Gastroesophageal sphincter (tissue), 4 donors: ENCODE measurements around the gene NR2E1. TPM values are rescaled to one million over a fixed set of nuclear protein-coding genes. Genes with fewer than 3 reads are reported as not detected.

Experiments used
- ATAC-seq: fragments of 150-250 bp; one replicate; pipeline ENCODE4 v1.9.1; 2016; ENCODE audit warnings: mild to moderate bottlenecking, moderate library complexity
- H3K27ac ChIP-seq, 4 donors: fragments of 200-600 bp; sonication (generic) in 3 of 4; 1 replicate in 3 of 4; 2 replicates in 1 of 4; pipeline ENCODE4 v1.5.1; 2016 to 2019
- H3K27me3 ChIP-seq: fragments of 200-600 bp; sonication (generic); one replicate; pipeline ENCODE4 v1.5.1; 2019
- H3K36me3 ChIP-seq, 2 donors: fragments of 200-600 bp; sonication (generic); one replicate each; pipeline ENCODE4 v1.5.1; 2019; ENCODE audit warnings: control low read depth in 1 of 2
- H3K4me1 ChIP-seq, 3 donors: fragments of 200-600 bp; sonication (generic); 1 replicate in 2 of 3; 2 replicates in 1 of 3; pipeline ENCODE4 v1.5.1; 2016 to 2019; ENCODE audit warnings: control low read depth in 2 of 3
- H3K4me3 ChIP-seq, 2 donors: fragments of 200-600 bp; sonication (generic); one replicate each; pipeline ENCODE4 v1.5.1; 2019; ENCODE audit warnings: mild to moderate bottlenecking in 1 of 2, moderate library complexity in 1 of 2
- H3K9me3 ChIP-seq, 3 donors: fragments of 200-600 bp; sonication (generic); one replicate each; pipeline ENCODE4 v1.5.1; 2017 to 2019; ENCODE audit warnings: control low read depth in 2 of 3
- EP300 ChIP-seq: sonication (generic); formaldehyde crosslinking; IDR thresholded peaks from one replicate; pipeline ENCODE4 v1.6.1; 2017; ENCODE audit warnings: antibody characterized with exemption, mild to moderate bottlenecking
- POLR2A ChIP-seq, 2 donors: fragments of 450-650 bp; IDR thresholded peaks; one replicate each; pipeline ENCODE4 v1.6.1; 2017; ENCODE audit warnings: antibody characterized with exemption in 2 of 2, mild to moderate bottlenecking in 2 of 2, moderate library complexity in 1 of 2
- POLR2AphosphoS5 ChIP-seq: sonication (generic); formaldehyde crosslinking; IDR thresholded peaks from one replicate; pipeline ENCODE4 v1.6.1; 2017; ENCODE audit warnings: antibody characterized with exemption
- WGBS, 2 donors: methylation state at CpG; one replicate each; pipeline ENCODE4 v1.1.5; 2018; ENCODE audit warnings: low coverage in 1 of 2; 5-methylcytosine and 5-hydroxymethylcytosine counted together
- total RNA-seq, 4 donors: library from RNA; depleted of rRNA; stranded (reverse); fragments of >200 nt; gene quantifications; one replicate each; pipeline ENCODE4 v1.1.0, GENCODE V29; 2016
- TF ChIP-seq, protein P1 (sequence below), 4 experiments: fragments of 200-600 bp in 2 of 4; fragments of 450-650 bp in 2 of 4; sonication (generic) in 1 of 4; IDR thresholded peaks; one replicate each; pipeline ENCODE4 v1.5.1; 2017 to 2019; ENCODE audit warnings: antibody characterized with exemption in 4 of 4, mild to moderate bottlenecking in 2 of 4, moderate library complexity in 2 of 4

Gene NR2E1
- total RNA-seq, 4 donors from 2014 or later = not detected

DNA sequence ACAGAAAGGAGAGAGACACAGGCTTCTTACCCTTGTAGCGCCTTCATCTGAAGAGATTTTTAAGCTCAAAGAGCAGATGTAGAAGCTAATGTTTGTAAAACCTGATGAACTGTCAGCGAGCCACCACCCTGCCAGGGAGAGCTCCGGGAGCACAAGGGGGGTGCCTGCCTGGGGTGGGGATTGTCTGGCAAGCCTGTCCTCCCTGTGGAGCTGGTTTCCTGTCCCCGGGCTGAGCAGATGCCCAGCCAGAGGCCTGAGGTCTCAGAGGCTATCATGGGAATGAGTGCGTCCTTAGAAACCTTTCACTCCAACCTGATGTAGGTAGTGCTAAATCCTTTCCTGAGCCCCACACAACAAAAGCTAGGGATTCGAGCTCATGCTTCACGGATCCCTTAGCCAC is 41.9 kb upstream of the NR2E1 start:
- H3K9me3 ChIP-seq = peaks cover 0 to 8% (median 0%) of the 10 kb centered on the region in 3 donors
- no peak overlapping the region for H3K4me3 ChIP-seq
- H3K27me3 ChIP-seq = peaks cover 93% of the 10 kb centered on the region
- no peak overlapping the region for H3K27ac ChIP-seq
- WGBS, 2 donors = 39 to 50% methylated on average over 1 to 2 of the region's 7 CpGs
- TF ChIP-seq POLR2A (IDR thresholded peaks at IDR 0.05) (no peak), POLR2AphosphoS5 (no peak), EP300 (no peak)
- TF ChIP-seq, protein P1, sequence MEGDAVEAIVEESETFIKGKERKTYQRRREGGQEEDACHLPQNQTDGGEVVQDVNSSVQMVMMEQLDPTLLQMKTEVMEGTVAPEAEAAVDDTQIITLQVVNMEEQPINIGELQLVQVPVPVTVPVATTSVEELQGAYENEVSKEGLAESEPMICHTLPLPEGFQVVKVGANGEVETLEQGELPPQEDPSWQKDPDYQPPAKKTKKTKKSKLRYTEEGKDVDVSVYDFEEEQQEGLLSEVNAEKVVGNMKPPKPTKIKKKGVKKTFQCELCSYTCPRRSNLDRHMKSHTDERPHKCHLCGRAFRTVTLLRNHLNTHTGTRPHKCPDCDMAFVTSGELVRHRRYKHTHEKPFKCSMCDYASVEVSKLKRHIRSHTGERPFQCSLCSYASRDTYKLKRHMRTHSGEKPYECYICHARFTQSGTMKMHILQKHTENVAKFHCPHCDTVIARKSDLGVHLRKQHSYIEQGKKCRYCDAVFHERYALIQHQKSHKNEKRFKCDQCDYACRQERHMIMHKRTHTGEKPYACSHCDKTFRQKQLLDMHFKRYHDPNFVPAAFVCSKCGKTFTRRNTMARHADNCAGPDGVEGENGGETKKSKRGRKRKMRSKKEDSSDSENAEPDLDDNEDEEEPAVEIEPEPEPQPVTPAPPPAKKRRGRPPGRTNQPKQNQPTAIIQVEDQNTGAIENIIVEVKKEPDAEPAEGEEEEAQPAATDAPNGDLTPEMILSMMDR (IDR thresholded peaks at IDR 0.05) = no peak
- H3K36me3 ChIP-seq = no peaks in the 10 kb centered on the region
- H3K4me1 ChIP-seq = peaks cover 0 to 9% (median 7%) of the 10 kb centered on the region in 3 donors
- no peak for ATAC-seq

DNA sequence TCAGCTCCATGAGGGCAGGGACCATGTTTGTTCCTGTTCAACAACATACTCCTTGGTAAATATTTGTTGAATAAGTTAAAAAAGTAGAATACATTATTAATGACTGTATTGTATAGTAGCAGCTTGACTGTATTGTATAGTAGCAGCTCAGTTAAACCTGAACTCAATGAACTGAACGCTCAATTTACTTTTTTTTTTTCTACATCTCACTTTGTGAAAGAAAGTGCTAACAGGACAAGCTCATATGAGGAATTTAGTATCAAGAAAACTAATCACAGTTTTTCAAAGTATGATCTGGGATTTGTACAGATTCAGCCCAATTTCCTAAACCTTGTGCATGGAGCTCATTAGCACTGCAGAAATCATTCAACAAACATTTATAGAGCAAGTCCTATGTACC is 38.8 kb upstream of the NR2E1 start:
- Histone ChIP-seq H3K4me3 (no peak overlapping the region), H3K27me3 (peaks cover 71% of the 10 kb centered on the region), H3K4me1 (no peaks in the 10 kb centered on the region), H3K36me3 (no peaks in the 10 kb centered on the region), H3K9me3 (peaks cover 0 to 8% (median 0%) of the 10 kb centered on the region in 3 donors), H3K27ac (no peak overlapping the region)
- 81 to 86% methylated on average over 1 of the region's 1 CpG for WGBS, 2 donors
- TF ChIP-seq EP300 = no peak
- TF ChIP-seq POLR2AphosphoS5 = no peak
- TF ChIP-seq, protein P1 (IDR thresholded peaks at IDR 0.05) = no peak
- TF ChIP-seq POLR2A (IDR thresholded peaks at IDR 0.05) = no peak
- no peak for ATAC-seq

DNA sequence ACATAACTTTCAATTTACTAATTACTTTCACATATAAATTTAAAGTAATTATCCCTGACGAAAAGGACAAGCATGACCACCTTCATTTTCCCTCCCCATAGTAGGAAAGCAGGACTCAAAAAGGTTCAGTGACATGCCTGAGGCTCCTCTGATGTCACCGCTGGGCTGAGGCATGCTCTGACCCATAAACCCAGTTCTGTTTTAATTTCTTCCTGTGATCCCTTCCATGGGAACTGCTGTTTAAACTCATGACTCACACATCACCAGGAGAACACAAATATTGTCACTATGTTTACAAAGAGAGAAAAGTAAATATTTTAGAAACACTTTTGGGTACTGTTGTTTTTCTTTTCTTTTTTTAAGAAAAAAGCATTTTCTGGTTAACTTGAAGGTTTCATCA is 38.0 kb upstream of the NR2E1 start:
- no peak for ATAC-seq
- Histone ChIP-seq H3K36me3 (no peaks in the 10 kb centered on the region), H3K27me3 (peaks cover 64% of the 10 kb centered on the region), H3K4me3 (no peak overlapping the region), H3K9me3 (peaks cover 0 to 8% (median 0%) of the 10 kb centered on the region in 3 donors), H3K4me1 (no peaks in the 10 kb centered on the region), H3K27ac (no peak overlapping the region)
- WGBS, 2 donors = 59 to 88% methylated on average over 2 of the region's 2 CpGs
- TF ChIP-seq POLR2AphosphoS5 = no peak
- no peak for TF ChIP-seq POLR2A (IDR thresholded peaks at IDR 0.05)
- no peak for TF ChIP-seq EP300
- TF ChIP-seq, protein P1 (IDR thresholded peaks at IDR 0.05) = no peak

DNA sequence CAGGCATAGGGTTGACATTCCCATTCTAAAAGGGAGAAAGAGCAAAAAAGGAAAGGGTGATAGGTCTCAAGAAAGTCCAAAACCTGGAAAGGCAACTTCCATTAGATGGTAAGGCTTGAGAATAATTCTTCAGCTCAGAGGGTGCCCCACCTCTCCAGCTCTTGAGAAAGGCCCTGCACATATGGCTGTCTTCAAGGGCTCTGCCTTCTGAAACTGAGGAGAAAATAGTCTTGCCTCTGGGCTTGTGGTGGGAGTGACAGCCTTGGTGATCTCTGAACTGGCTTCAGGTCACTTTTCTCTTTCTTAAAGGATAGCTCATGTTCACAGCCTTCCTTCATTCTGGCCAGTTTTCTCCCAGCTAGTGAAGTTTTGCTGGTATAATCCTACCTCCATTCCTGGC is 35.6 kb upstream of the NR2E1 start:
- Histone ChIP-seq H3K4me1 (peaks cover 5 to 15% (median 6%) of the 10 kb centered on the region in 3 donors), H3K27me3 (peaks cover 40% of the 10 kb centered on the region), H3K4me3 (no peak overlapping the region), H3K9me3 (no peaks in the 10 kb centered on the region), H3K36me3 (no peaks in the 10 kb centered on the region), H3K27ac (no peak overlapping the region)
- no peak for TF ChIP-seq EP300
- TF ChIP-seq, protein P1 (IDR thresholded peaks at IDR 0.05) = no peak
- TF ChIP-seq POLR2AphosphoS5 = no peak
- no peak for TF ChIP-seq POLR2A (IDR thresholded peaks at IDR 0.05)
- no peak for ATAC-seq

DNA sequence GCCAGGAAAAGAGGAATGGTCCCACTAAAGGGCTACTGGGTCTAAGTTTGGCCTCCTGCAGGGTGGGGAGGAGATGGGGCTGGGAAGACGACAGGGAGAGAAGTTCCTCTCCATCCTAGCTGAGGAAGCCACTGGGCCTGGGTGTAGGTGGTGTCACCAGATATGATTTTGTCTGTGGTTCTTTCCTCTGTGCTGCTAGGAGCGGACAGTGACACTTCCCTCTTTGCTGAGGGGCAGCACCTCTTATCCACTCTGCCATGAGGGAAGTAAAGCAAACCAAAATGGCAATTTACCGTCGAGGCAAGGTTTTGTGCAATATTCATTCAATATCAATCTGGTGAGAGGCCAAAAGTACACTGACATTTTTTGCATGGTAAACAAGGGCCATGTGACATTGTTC is 33.0 kb upstream of the NR2E1 start:
- H3K36me3 ChIP-seq = no peaks in the 10 kb centered on the region
- H3K4me3 ChIP-seq = no peak overlapping the region
- no peak for ATAC-seq
- H3K9me3 ChIP-seq = no peaks in the 10 kb centered on the region
- peaks cover 36% of the 10 kb centered on the region for H3K27me3 ChIP-seq
- TF ChIP-seq POLR2AphosphoS5 = no peak
- TF ChIP-seq, protein P1 (IDR thresholded peaks at IDR 0.05) = no peak
- no peak for TF ChIP-seq EP300
- TF ChIP-seq POLR2A (IDR thresholded peaks at IDR 0.05) = no peak
- WGBS, 2 donors = 81 to 100% methylated on average over 2 to 3 of the region's 4 CpGs
- H3K4me1 ChIP-seq = peaks cover 5 to 15% (median 6%) of the 10 kb centered on the region in 3 donors
- no peak overlapping the region for H3K27ac ChIP-seq
